Gastrocnemius medialis (tissue), 4 donors: Measurements from ENCODE around the gene MRC2.
"Not testable (repeated sequence)": the region's sequence is repeated elsewhere in the genome, so short reads cannot be mapped to it uniquely, and the experiment has no call there.

Experiments used
- CTCF ChIP-seq, 5 experiments: fragments of 450-650 bp in 3 of 5; fragments of 200-600 bp in 2 of 5; sonication (generic) in 2 of 5; IDR thresholded peaks in 4 of 5; conservative IDR thresholded peaks in 1 of 5; 1 replicate in 4 of 5; 2 replicates in 1 of 5; pipeline ENCODE4 v1.5.1; 2016 to 2019; ENCODE audit warnings: antibody characterized with exemption in 5 of 5, mild to moderate bottlenecking in 3 of 5, moderate library complexity in 3 of 5
- POLR2A ChIP-seq, 2 donors: fragments of 450-650 bp; IDR thresholded peaks; one replicate each; pipeline ENCODE4 v1.6.1; 2017; ENCODE audit warnings: antibody characterized with exemption in 2 of 2, mild to moderate bottlenecking in 2 of 2, moderate library complexity in 2 of 2

- TF ChIP-seq CTCF (IDR thresholded peaks at IDR 0.05 in 4 of 5, conservative IDR thresholded peaks at IDR 0.05 in 1 of 5); POLR2A (IDR thresholded peaks at IDR 0.05): not testable (repeated sequence)
Observed at GRCh38 chr17:62612289-62612688, 15.2 kb upstream of the MRC2 start.
